PC-3 (cell line): ENCODE results near the gene PTDSS2. TPM values are rescaled to one million over a fixed set of nuclear protein-coding genes. Genes with fewer than 3 reads are reported as not detected.
A peak's percentile ranks its signal among the peaks of the same experiment; 100 is the strongest.

ENCODE experiments used
- ATAC-seq: fragments of 200-7000 bp; cut with Tn5 transposase; 2 replicates; pipeline ENCODE4 v1.9.1; 2020; ENCODE audit warnings: mild to moderate bottlenecking, moderate library complexity
- BruUV-seq: library from RNA; stranded (reverse); fragments of 400-500 nt; replicated peaks from 2 replicates; lab custom pipeline; 2021; lab: Mats Ljungman, UMichigan
- CTCF ChIA-PET: fragments of 300-600 bp; sonication (Branson Sonifier 250); formaldehyde crosslinking; loops from one replicate; lab custom pipeline; 2022; ENCODE audit warnings: antibody characterized with exemption; lab: Charles Lee
- POLR2A ChIA-PET: fragments of 300-600 bp; sonication (Branson Sonifier 250); formaldehyde crosslinking; loops from one replicate; lab custom pipeline; 2022; ENCODE audit warnings: antibody characterized with exemption; ENCODE audit not compliant: unreplicated experiment; lab: Charles Lee
- DNase-seq: peaks from one replicate; pipeline ENCODE4 v3.0.0-alpha.2; 2015
- H2AFZ ChIP-seq: fragments of 300-600 bp; sonication (generic); 2 replicates; pipeline ENCODE4 v1.6.0; 2016; ENCODE audit warnings: antibody characterized with exemption, low read length
- H3F3A ChIP-seq: fragments of 300-600 bp; sonication (generic); one replicate; pipeline ENCODE4 v1.6.0; 2017; ENCODE audit warnings: antibody characterized with exemption, low read length, control low read depth, mild to moderate bottlenecking; ENCODE audit not compliant: unreplicated experiment
- H3K27ac ChIP-seq: fragments of 300-600 bp; sonication (generic); 2 replicates; pipeline ENCODE4 v1.5.1; 2016; ENCODE audit warnings: mild to moderate bottlenecking, low read length
- H3K27me3 ChIP-seq: fragments of 300-600 bp; sonication (generic); 2 replicates; pipeline ENCODE4 v1.6.1; 2016; ENCODE audit warnings: low read length, mixed read lengths
- H3K36me3 ChIP-seq: fragments of 300-600 bp; sonication (generic); 2 replicates; pipeline ENCODE4 v1.6.1; 2016; ENCODE audit warnings: low read depth, mixed run types, low read length, mixed read lengths
- H3K4me1 ChIP-seq: fragments of 300-600 bp; sonication (generic); 2 replicates; pipeline ENCODE4 v1.5.1; 2016; ENCODE audit warnings: low read length; ENCODE audit not compliant: insufficient read depth
- H3K4me2 ChIP-seq: fragments of 300-600 bp; sonication (generic); 2 replicates; pipeline ENCODE4 v1.6.0; 2016; ENCODE audit warnings: low read length
- H3K4me3 ChIP-seq: fragments of 300-600 bp; sonication (generic); 2 replicates; pipeline ENCODE4 v1.5.1; 2016; ENCODE audit warnings: mild to moderate bottlenecking, low read length, mixed read lengths
- H3K79me2 ChIP-seq: fragments of 300-600 bp; sonication (generic); 2 replicates; pipeline ENCODE4 v1.6.1; 2017; ENCODE audit warnings: low read length, mixed read lengths
- H3K9ac ChIP-seq: fragments of 300-600 bp; sonication (generic); 2 replicates; pipeline ENCODE4 v1.6.0; 2016; ENCODE audit warnings: mild to moderate bottlenecking, low read length
- H3K9me2 ChIP-seq: fragments of 300-600 bp; sonication (generic); replicated peaks from 2 replicates; pipeline ENCODE4 v1.6.1; 2016; ENCODE audit warnings: mixed run types, low read length, mixed read lengths
- H3K9me3 ChIP-seq: fragments of 300-600 bp; sonication (generic); 2 replicates; pipeline ENCODE4 v1.6.1; 2016; ENCODE audit warnings: low read length, mixed read lengths
- H4K20me1 ChIP-seq: fragments of 300-600 bp; sonication (generic); 2 replicates; pipeline ENCODE4 v1.6.1; 2016; ENCODE audit warnings: low read length, mixed read lengths
- EZH2 ChIP-seq: fragments of 300-600 bp; sonication (generic); IDR thresholded peaks from one replicate; pipeline ENCODE4 v1.6.1; 2017; ENCODE audit warnings: antibody characterized with exemption, mild to moderate bottlenecking, low read length; ENCODE audit not compliant: unreplicated experiment
- EZH2phosphoT487 ChIP-seq: fragments of 300-600 bp; sonication (generic); IDR thresholded peaks from 2 replicates; pipeline ENCODE4 v1.6.1; 2018; ENCODE audit warnings: mild to moderate bottlenecking, antibody characterized with exemption, low read length, borderline replicate concordance
- intact Hi-C: fragments of 100-400 bp; cut with micrococcal nuclease; formaldehyde crosslinking; loops from 2 replicates; pipeline ENCODE4 v1.9.0; 2023
- total RNA-seq: library from RNA; depleted of rRNA; stranded (reverse); fragments of >200 nt; gene quantifications from 2 replicates; pipeline ENCODE4 v1.2.3, GENCODE V29; 2014
- TF ChIP-seq, protein P1 (sequence below): fragments of 300-600 bp; sonication (generic); conservative IDR thresholded peaks from 2 replicates; pipeline ENCODE4 v1.5.1; 2017; ENCODE audit warnings: antibody characterized with exemption, low read depth, mild to moderate bottlenecking, low read length

PTDSS2 gene
- total RNA-seq, 1 experiment from 2014 or later, result 53.0 TPM

DNA sequence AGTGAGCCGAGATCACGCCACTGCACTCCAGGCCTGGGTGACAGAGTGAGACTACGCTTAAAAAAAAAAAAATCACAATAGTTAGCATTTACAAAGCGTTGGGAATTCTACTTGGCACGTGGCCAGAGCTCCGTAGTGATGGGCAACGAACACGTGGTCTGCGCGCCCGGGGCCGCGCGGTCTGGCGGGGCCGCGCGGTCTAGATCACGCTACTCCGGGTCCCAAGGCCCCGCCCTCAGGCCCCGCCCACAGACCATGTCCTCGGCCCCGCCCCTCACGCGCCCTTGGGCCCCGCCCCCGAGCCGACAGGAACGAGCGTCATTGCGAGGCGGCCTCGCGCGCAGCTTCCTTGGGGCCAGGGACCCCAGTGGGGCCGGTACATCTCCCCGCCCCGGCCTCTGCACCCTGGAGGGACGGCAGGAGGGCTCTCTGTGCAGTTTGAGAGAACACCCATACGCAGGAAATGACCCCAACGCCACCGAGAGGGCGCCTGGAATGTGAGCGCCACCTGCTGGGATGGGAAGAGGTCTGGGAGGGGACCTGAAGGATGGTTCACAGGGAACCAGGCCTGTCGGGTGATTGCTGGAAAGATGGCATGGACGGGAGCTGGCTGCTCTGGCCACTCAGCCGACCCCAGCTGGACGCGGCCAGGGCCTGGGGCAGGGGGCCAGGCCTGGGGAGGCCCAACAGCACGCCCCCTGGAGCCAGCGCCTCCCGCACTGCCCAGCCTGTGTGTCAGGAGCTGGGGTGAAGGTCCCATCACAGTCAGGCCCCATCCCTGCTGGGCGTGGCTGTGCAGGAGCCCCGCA lies 2.0 kb upstream of the PTDSS2 start:
- H3K4me2 ChIP-seq, result peak overlapping the region; percentile 98
- peak overlapping the region; percentile 74 for H3K27ac ChIP-seq
- peak overlapping the region; percentile 88 for H2AFZ ChIP-seq
- ChIA-PET CTCF (interaction anchor here (0.6 to 1.1 kb wide), 7 partner anchors 12 to 88 kb away, joined by 3 to 10 read pairs (median 4); partner anchors contain the start of gene PKP3), POLR2A (interaction anchor here (0.6 to 0.7 kb wide), 2 partner anchors 27 to 180 kb away, joined by 3 read pairs; no protein-coding TSS in a partner anchor)
- TF ChIP-seq, protein P1, sequence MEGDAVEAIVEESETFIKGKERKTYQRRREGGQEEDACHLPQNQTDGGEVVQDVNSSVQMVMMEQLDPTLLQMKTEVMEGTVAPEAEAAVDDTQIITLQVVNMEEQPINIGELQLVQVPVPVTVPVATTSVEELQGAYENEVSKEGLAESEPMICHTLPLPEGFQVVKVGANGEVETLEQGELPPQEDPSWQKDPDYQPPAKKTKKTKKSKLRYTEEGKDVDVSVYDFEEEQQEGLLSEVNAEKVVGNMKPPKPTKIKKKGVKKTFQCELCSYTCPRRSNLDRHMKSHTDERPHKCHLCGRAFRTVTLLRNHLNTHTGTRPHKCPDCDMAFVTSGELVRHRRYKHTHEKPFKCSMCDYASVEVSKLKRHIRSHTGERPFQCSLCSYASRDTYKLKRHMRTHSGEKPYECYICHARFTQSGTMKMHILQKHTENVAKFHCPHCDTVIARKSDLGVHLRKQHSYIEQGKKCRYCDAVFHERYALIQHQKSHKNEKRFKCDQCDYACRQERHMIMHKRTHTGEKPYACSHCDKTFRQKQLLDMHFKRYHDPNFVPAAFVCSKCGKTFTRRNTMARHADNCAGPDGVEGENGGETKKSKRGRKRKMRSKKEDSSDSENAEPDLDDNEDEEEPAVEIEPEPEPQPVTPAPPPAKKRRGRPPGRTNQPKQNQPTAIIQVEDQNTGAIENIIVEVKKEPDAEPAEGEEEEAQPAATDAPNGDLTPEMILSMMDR, result peak; percentile 93
- TF ChIP-seq EZH2 (no peak), EZH2phosphoT487 (no peak)
- DNase-seq, result peak; percentile 83
- H3K9me3 ChIP-seq, result no peaks in the 10 kb centered on the region
- intact Hi-C loops, result loop anchor here (2.0 to 10.0 kb wide), 3 partner anchors 33 to 143 kb away; partner anchors contain the start of genes IFITM2, PKP3 and SIGIRR
- BruUV-seq, result TSS peak; percentile 33
- H3K9me2 ChIP-seq, result no peaks in the 10 kb centered on the region
- H4K20me1 ChIP-seq, result peaks cover 4% of the 10 kb centered on the region; the same call in 1 of the 2 replicates
- H3K9ac ChIP-seq, result peak overlapping the region; percentile 55
- peaks cover 37% of the 10 kb centered on the region for H3K79me2 ChIP-seq
- peak; percentile 62 for ATAC-seq
- H3K36me3 ChIP-seq, result no peaks in the 10 kb centered on the region
- H3F3A ChIP-seq, result no peaks in the 10 kb centered on the region
- peak overlapping the region; percentile 79 for H3K4me3 ChIP-seq
- H3K27me3 ChIP-seq, result no peaks in the 10 kb centered on the region
- peaks cover 27% of the 10 kb centered on the region for H3K4me1 ChIP-seq

DNA sequence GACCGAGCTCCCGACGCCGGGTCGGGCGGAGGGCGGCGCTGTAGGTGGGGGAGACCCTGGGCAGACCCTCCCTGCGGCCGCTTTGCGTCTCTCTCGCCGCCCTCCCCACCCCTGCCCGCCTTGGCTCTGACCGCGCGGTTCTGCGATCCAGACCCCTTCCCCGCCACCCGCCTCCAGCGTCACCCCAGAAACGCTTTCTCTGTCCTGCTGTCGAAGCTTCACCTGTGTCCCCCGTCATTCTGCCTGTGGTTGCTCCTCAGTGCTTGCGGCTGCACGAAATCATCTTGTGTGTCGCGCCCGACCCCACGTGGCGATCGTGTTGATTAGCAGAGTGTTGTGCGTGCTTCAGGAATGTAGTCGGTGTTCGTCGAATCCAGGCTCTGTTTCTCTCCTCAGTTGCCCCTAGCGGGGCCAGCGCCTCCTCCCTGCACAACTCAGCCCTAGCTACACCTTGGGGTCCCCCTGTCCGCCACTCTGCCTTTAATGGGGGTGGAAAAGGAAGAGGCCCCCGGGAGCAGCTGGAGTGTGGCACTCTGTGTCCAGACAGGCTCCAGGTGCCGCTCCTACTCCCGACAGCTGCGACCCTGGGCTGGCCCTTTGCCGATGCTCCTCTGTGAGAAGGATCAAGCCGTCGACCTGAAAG lies 851 bp downstream of the PTDSS2 start:
- DNase-seq, result peak; percentile 55
- Histone ChIP-seq H3F3A (no peaks in the 10 kb centered on the region), H3K9me2 (no peaks in the 10 kb centered on the region), H4K20me1 (peaks cover 4% of the 10 kb centered on the region; the same call in 1 of the 2 replicates), H3K27ac (no peak overlapping the region), H3K36me3 (0 out of 2 replicates have a peak, but pooled peaks cover 2% of the 10 kb centered on the region), H2AFZ (peak overlapping the region; percentile 83), H3K4me1 (peaks cover 20% of the 10 kb centered on the region), H3K79me2 (peaks cover 62% of the 10 kb centered on the region), H3K9ac (peak overlapping the region; percentile 83), H3K4me3 (peak overlapping the region; percentile 79), H3K4me2 (peak overlapping the region; percentile 98), H3K9me3 (no peaks in the 10 kb centered on the region), H3K27me3 (no peaks in the 10 kb centered on the region)
- ChIA-PET CTCF (interaction anchor here (0.6 to 1.7 kb wide), 2 partner anchors 44 to 419 kb away, joined by 3 to 5 read pairs; no protein-coding TSS in a partner anchor), POLR2A (no interaction called here)
- BruUV-seq, result TSS peak; percentile 31
- ATAC-seq, result peak; percentile 39
- intact Hi-C loops, result loop anchor here (2.0 kb wide), 1 partner anchor 56 kb away; the partner anchor contains the start of gene RNH1
- TF ChIP-seq, protein P1, result peak; percentile 55
- TF ChIP-seq EZH2phosphoT487, result no peak
